CD4-positive, alpha-beta T cell treated with Interleukin-2 at 100 ng/mL for 4 hours (primary cell): Measurements from ENCODE around the gene RBM6.

Experiments used
- DNase-seq: peaks from one replicate; pipeline ENCODE4 v3.0.0-alpha.2; 2020; ENCODE audit warnings: low spot score

Gene RBM6

GRCh38 chr3:50126287-50127211 is 186.6 kb downstream of the RBM6 start:
- no peak for DNase-seq
